Gastroesophageal sphincter (tissue), 3 donors: ENCODE results near the gene MSL3B.

Experiments used
- POLR2A ChIP-seq, 2 donors: fragments of 450-650 bp; IDR thresholded peaks; one replicate each; pipeline ENCODE4 v1.6.1; 2017; ENCODE audit warnings: antibody characterized with exemption in 2 of 2, mild to moderate bottlenecking in 2 of 2, moderate library complexity in 1 of 2
- TF ChIP-seq, protein P1 (sequence below), 4 experiments: fragments of 200-600 bp in 2 of 4; fragments of 450-650 bp in 2 of 4; sonication (generic) in 1 of 4; IDR thresholded peaks; one replicate each; pipeline ENCODE4 v1.5.1; 2017 to 2019; ENCODE audit warnings: antibody characterized with exemption in 4 of 4, mild to moderate bottlenecking in 2 of 4, moderate library complexity in 2 of 4

DNA sequence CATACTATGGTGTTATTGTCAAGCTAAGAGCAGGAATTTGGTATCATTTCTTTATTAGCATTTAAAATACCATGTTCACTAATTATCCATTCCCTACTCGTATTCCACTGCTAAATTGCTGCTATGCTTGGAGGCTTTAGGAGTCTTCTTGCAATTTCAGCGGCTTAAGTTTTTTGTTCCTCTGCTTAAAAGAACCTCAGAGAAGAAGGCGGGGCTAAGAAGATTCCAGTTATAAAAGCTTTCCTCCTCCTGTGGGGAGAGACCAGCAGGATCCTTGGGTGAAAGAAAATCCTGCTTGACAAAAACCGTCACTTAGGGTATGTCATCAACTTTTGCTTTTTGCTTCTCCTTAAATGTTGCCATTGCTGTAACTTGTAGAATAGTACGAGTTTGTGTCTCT, 48.9 kb upstream of the MSL3B start, which contains the start of gene TRPM8:
- TF ChIP-seq, protein P1, sequence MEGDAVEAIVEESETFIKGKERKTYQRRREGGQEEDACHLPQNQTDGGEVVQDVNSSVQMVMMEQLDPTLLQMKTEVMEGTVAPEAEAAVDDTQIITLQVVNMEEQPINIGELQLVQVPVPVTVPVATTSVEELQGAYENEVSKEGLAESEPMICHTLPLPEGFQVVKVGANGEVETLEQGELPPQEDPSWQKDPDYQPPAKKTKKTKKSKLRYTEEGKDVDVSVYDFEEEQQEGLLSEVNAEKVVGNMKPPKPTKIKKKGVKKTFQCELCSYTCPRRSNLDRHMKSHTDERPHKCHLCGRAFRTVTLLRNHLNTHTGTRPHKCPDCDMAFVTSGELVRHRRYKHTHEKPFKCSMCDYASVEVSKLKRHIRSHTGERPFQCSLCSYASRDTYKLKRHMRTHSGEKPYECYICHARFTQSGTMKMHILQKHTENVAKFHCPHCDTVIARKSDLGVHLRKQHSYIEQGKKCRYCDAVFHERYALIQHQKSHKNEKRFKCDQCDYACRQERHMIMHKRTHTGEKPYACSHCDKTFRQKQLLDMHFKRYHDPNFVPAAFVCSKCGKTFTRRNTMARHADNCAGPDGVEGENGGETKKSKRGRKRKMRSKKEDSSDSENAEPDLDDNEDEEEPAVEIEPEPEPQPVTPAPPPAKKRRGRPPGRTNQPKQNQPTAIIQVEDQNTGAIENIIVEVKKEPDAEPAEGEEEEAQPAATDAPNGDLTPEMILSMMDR (IDR thresholded peaks at IDR 0.05), result no peak
- TF ChIP-seq POLR2A (IDR thresholded peaks at IDR 0.05), result no peak
